GM15510 (cell line): ENCODE data around the gene UBLCP1.

ENCODE experiments used
- POLR2A ChIP-seq: IDR thresholded peaks from 3 replicates; pipeline ENCODE4 v1.6.1; 2011; ENCODE audit warnings: borderline replicate concordance; ENCODE audit not compliant: insufficient read length; ENCODE audit errors: extremely low read depth

UBLCP1 gene, protein sequence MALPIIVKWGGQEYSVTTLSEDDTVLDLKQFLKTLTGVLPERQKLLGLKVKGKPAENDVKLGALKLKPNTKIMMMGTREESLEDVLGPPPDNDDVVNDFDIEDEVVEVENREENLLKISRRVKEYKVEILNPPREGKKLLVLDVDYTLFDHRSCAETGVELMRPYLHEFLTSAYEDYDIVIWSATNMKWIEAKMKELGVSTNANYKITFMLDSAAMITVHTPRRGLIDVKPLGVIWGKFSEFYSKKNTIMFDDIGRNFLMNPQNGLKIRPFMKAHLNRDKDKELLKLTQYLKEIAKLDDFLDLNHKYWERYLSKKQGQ

DNA sequence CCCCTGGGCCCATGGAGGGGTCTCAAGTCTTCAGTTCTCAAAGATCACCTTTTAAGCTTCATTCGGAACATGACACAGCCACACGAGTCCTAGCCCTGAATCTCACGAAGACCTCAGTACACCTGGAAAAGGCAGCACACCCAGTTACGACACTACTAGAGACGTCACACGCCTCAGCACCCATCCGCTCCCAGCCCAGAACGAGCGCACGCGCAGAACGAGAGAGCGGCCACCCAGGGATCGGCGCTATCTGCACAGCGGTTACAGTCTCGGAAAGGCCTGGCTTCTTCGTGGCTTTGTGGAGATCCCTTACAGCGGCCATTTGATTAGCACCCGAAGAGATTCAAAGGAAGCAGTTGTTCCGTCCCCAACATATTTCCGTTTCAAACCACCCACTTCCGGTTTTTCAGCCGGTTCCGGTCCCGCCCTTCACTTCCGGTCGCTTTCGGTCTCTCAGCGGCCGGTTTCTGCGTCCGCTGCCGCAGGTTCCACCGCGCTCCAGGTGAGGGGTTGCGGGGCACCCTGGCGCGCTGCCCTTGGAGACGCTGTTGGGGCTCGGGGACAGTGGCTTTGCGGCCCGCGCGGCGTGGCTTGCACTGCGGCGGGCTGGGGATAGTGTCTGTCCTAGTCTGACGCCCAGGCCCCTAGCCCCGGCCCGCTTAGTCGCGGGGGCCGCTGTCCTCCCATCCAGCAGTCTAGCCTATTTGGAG, at the start of gene UBLCP1:
Gene UBLCP1, plus strand, starts transcription at position 432 of the 710 bp plus-strand sequence. CDS start 5,626 bp downstream, outside the sequence.
- TF ChIP-seq POLR2A, result peak; percentile 76

DNA sequence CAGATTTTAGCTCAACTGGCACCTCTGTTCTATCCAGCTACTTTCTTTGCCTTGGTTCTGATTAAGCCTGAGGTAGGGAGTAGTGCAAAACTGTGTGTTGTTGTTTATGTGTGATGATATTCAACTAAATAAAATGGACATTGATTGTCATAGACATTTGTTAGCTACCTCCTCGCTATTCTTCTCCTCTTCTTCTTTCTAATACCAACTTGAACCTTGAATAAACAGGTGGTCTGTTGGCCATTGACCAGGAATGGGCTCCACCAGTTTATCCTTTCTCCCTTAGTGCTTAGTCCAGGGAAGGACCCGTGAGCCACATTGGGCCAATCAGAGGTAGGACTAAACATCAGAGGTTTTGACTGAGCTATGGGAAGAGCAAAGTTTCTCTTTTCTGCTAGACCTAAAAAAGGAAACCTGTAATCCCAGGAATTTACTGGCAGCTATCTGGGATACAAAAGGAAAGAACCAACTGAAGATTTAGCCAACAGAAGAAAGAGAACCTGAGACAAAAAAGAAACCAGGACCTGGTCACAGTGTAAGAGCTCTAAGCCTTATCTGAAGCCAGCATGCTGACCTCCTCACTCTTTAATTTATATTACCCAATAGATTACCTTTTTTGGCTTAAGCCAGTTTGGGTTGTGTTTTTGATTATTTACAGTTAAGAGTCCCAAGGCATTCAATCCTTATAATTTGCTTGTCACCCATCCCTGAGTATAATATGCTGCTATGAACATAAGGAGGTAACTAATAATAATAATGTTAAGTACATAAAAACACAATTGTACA, 48.4 kb upstream of the UBLCP1 start:
- no peak for TF ChIP-seq POLR2A

DNA sequence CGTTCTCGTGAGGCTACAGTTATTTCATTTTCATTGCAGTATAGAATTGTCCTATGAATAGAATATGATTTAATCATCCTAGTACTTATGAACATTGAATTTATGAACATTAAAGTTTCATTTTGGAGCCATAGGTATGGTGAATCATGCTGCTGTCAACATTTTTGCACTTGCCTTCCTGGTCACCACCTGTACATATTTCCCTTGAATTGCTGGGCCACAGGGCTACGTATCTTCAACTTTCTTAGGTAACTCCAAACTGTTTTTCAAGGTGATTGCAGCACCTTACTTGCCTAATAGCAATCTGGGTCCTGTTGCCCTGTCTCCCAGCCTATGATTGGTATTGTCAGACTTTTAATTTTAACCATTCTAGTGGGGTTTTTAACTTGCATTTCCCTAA, 47.2 kb upstream of the UBLCP1 start:
- no peak for TF ChIP-seq POLR2A

DNA sequence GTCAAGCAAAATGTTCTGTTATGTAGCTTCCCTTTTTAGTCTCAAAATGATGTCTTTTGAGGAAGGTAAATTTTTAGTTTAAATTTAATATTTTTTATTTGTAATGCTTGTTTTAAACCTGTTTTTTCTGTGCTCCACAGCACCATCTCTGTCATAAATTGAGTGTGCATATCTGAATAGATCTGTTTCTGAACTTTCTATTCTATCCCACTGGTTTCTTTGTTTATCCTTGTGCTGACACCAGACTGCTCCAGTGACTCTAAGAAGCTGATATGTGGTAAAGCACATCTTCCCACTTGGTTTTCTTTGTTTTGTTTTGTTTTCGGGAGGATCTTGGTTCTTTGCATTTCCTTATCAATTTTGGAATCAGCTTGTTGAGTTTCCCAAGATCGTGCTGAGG, 46.6 kb upstream of the UBLCP1 start:
- no peak for TF ChIP-seq POLR2A

DNA sequence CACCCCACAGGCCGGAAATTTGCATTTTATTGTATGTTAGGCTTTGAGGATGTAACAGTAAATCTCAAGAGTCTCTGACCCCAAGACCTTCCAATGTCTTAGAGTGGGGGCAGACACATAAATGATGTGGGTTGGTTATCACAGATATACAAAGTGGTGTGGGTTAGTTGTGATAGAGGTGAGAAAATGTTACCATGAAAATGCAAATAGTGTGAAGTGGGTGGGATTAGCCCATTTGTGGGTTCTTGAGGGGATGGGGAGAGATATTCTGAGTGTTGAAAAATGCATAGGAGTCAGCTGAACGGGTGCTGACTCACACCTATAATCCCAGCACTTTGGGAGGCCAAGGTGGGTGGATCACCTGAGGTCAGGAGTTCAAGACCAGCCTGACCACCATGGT, 45.9 kb upstream of the UBLCP1 start:
- TF ChIP-seq POLR2A, result no peak

DNA sequence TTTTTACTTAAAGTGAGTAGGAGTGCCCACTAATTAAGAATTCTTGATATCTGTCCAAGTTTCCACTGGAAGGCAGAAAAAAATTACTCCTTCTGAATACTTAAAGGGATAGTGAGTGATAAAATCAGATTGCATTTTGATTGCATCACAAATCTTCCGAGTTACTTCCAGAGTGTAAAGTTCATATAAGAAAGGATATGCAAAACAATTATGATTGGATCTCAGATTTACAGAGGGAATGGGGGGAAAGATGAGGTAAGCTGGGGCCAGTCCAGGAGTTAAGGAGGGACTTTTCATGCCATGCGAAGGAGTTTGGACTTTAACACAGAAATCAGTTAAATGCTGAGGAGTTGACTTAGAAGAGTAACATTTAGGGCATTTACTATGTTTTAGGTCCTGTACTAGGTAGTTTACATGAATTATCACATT, 44.5 kb upstream of the UBLCP1 start:
- TF ChIP-seq POLR2A, result no peak

DNA sequence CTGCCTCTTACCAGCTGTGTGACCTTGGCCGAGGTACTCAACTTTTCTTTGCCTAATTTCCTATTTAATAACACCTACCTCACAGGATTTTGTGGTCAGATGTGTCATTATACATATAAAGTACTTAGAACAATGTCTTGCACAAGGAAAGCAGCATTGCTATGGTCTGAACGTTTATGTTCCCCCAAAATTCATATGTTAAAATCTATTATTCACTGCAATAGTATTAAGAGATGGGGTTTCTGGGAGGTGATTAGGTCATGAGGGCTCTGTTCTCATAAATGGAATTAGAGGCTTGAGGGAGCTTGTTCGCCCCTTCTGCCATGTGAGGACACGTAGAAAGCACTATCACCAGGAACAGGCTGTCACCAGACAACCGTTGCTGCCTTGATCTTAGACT, 42.9 kb upstream of the UBLCP1 start:
- TF ChIP-seq POLR2A, result no peak

DNA sequence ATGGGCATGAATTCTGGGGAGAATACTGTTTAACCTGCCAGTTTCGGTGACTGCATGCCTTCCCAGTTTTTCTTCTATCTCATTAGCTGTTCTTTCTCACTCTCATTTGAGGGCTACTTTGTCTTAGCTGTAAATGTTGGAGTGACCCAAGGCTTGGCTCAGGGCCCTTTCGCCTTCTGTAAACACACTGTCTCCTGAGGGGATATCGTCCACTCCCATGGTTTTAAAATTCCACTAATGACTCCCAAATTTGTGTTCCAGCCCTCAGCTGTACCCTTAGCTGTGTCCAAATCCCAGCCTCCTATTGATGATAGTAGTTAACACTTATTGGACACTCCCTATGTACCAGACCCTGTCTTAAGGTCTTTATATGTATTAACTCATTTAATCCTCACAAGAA, 39.6 kb upstream of the UBLCP1 start:
- no peak for TF ChIP-seq POLR2A

DNA sequence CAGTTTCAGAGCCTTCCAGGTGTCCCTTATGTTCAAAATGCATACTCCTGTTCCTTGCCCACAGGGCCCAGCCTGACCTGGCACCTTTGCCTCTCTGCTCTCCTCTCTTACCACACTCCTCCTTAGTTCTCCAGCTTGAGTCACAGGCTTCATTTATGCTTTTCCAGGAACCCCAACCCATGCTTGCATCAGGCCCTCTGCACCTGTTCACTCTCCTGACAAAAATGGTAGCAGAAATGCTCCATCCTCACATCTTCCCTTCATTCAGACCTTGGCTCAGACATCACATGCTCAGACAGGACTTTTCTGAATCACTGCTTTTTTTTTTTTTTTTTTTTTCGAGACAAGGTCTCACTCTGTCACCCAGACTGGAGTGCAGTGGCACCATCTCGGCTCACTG, 38.6 kb upstream of the UBLCP1 start:
- no peak for TF ChIP-seq POLR2A

DNA sequence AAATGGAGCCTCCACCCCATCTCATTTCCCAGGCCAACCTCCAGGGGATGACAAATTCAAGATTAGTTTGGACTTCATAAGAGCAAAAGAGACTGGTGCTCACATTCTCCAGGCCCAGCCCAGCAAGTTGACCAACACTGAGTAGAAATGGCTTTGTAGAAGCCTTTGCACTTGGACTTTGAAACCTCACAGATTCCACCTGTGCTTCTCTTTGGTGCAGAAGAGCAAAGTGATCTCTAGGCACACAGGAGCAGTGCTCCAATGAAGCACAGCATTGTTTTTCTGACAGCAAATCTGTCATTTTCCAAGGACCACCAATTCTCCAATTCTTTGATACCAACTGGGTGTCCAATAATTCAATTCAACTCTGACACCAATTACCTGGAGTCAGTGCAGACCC, 36.6 kb upstream of the UBLCP1 start:
- no peak for TF ChIP-seq POLR2A

DNA sequence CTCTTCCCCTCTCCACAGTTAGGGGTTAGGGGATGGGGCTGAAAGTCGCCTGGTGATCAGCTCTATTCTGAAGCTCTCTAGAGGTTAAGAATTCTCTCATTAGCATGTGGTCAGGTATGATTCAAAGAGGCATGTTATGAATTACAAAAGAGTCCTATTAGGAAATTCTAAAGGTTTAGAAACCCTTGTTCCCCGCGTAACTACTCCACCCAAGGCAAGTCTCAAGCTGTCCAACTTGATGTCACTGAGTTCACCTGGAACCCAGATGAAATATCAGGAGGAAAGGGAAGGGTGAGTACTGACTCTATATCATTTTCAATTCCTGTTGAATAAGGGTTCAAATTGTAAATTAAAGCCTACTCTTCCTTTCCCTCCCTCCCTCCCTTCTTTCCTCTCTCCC, 35.6 kb upstream of the UBLCP1 start:
- no peak for TF ChIP-seq POLR2A

DNA sequence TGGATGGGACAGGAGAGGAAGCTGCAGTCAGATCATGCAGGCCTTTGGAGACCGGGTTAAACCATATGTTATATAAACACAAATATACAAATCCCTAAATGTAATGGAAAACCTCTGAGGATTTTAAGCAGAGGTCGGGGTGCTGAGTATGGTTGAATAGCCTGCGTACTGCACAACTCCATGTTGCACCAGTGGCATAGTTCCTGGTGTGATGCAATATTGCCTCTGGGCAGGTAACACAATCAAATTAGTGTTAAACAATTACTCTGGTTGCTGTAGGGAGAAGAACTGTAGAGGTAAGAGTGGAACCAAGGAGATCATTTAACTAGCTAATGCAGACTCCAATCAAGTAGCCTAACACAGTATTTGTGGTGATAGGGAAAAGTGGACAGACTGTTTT, 32.4 kb upstream of the UBLCP1 start:
- no peak for TF ChIP-seq POLR2A

DNA sequence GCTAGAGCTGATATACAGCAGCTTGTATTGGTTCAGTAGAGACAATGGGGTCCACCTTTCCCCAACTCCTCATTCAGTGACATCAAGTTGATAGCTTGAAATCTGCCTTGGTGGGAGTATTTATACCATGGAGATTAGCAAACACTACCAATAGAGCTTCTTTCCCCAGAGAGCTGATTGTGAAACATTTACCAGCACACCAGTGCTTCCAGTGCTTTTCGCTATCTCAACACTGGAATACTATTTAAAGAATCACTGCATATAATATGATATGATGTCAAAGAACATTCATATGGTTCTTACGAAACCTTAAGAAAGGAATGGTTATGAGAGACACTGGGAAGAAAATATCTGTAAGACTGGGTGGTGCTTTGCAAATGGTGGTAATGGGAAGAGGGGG, 31.9 kb upstream of the UBLCP1 start:
- TF ChIP-seq POLR2A, result no peak

DNA sequence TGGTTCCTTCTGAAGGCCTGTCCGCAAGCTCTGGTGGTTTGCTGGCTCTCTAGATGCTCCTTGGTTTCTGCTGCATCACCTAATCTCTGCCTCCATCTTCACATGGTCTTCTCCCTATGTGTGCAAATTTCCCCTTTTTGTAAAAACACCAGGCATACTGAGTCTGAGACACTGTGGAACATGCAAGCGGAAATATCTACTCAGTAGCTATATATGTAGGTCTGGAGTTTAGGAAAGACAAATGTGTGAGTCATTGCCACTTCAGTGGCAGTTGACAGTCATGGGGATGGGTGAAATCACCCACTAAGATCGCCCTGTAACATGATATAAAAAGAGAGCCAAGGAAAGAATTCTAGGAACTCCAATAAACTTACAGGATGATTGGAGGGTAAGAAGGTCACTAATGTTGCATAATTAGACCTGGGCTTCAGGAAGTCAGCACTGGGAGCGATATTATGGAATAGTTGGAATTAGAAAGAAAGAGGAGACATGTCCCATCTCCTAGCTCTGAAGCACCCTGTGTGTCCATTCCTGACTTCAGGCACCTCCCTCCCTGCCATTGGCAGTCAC, 22.7 kb upstream of the UBLCP1 start:
- no peak for TF ChIP-seq POLR2A

DNA sequence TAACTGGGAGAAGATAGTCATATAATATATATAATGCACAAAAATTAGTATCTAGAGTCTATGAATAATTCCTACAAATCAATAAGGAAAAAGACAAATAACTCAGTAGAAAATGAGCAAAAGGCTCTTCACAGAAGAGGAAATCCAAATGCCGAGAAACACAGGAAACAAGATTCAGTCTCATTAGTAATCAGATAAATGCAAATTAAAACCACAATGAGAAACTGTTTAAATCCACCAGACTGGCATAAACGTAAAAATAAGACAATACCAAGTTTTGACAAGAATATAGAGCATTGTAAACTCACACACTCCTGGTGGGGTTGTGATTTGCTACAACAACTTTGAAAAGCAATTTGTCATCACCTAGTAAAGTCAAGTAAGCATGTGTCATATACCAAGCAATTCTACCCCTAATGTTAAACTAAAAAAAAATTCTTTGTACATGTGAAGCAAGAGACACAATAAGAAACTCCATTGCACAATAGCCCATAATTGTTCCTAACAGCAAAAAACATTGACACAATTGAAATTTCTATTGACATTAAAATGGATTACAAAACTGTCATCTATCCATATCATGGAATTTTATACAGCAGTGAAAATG, 21.0 kb upstream of the UBLCP1 start:
- no peak for TF ChIP-seq POLR2A

DNA sequence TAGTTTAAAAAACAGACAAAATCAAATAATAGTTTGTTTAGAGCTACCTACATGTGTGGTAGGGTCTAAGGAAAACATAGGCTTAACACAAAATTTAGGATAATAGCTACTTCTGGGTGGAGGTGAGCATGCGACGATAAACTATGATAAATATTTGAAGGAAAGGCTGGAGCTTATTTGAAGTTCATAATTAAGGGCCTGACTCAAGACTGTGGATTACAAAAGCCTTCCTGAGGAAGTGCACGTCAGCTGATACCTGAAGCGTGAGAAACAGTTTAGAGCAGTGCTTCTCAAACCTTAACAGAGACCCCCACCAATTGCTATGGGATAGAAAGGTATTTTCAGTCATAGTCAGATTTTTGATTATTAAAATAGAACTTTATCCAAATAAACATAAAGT, 20.4 kb upstream of the UBLCP1 start:
- TF ChIP-seq POLR2A, result no peak

DNA sequence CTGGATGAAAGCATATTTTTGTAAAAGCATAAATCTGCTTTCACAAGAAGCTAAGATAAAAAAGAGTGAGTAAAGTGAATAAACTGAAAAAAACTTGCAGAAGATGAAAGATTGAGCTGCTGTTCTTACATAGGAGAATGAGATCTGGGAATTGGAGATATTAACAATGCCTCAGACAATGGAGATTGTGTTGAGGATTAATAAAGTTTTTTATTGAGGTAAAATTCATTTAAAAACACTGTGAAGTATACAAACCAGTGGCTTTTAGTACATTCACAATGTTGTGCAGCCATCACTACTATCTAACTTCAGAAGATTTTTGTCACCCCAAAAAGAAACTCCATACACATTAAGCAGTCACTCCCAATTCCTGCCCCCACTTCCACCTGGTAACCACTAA, 19.7 kb upstream of the UBLCP1 start:
- no peak for TF ChIP-seq POLR2A
